ENCODE results near the gene NCBP2L.

DNA sequence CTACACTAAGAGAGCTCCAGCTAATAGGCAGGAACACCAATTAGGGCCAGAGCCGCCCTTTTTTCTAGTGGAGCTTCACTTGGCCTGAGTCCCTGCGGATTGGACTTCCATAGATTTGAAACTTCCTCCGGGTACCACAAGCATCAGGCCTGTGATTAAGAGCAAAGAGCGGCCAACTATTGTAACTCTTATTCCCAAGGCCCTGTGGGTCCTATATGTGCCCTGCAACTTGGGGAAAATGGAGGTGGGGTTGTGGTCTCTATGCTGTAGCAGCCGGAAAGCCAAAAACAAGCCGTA, at the start of gene NCBP2L:
- TF ChIP-seq, protein P1, sequence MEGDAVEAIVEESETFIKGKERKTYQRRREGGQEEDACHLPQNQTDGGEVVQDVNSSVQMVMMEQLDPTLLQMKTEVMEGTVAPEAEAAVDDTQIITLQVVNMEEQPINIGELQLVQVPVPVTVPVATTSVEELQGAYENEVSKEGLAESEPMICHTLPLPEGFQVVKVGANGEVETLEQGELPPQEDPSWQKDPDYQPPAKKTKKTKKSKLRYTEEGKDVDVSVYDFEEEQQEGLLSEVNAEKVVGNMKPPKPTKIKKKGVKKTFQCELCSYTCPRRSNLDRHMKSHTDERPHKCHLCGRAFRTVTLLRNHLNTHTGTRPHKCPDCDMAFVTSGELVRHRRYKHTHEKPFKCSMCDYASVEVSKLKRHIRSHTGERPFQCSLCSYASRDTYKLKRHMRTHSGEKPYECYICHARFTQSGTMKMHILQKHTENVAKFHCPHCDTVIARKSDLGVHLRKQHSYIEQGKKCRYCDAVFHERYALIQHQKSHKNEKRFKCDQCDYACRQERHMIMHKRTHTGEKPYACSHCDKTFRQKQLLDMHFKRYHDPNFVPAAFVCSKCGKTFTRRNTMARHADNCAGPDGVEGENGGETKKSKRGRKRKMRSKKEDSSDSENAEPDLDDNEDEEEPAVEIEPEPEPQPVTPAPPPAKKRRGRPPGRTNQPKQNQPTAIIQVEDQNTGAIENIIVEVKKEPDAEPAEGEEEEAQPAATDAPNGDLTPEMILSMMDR (IDR thresholded peaks at IDR 0.05 in 4 of 5, conservative IDR thresholded peaks at IDR 0.05 in 1 of 5), result peak in 1 of 5 experiments; percentile 7
- TF ChIP-seq POLR2A (IDR thresholded peaks at IDR 0.05), result no peak

Data from gastrocnemius medialis (tissue), 4 donors.